ENCODE results near the gene SCGN.

GRCh38 chr6:25715794-25716193 lies 63.8 kb downstream of the SCGN start:
- TF ChIP-seq, protein P1, sequence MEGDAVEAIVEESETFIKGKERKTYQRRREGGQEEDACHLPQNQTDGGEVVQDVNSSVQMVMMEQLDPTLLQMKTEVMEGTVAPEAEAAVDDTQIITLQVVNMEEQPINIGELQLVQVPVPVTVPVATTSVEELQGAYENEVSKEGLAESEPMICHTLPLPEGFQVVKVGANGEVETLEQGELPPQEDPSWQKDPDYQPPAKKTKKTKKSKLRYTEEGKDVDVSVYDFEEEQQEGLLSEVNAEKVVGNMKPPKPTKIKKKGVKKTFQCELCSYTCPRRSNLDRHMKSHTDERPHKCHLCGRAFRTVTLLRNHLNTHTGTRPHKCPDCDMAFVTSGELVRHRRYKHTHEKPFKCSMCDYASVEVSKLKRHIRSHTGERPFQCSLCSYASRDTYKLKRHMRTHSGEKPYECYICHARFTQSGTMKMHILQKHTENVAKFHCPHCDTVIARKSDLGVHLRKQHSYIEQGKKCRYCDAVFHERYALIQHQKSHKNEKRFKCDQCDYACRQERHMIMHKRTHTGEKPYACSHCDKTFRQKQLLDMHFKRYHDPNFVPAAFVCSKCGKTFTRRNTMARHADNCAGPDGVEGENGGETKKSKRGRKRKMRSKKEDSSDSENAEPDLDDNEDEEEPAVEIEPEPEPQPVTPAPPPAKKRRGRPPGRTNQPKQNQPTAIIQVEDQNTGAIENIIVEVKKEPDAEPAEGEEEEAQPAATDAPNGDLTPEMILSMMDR (IDR thresholded peaks at IDR 0.05): no peak
- no peak for TF ChIP-seq POLR2A (IDR thresholded peaks at IDR 0.05)

All from esophagus squamous epithelium (tissue), 4 donors.